ENCODE data around the gene PHACTR3.

Gene PHACTR3

DNA sequence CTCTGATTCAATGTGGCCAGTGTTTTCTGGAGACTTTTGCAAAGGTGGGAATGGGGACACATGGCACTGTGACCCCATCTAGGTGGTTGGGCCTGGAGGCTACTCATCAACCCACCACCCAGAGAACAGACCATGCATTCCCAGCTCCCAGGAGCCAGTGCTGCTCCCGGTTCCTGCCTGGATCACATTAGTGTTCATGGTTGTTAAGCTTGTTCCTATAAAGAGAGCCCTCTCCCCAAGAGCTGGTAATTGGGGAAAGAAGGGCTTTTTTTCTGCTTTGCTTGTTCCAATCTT, 102.0 kb downstream of the PHACTR3 start:
- TF ChIP-seq TAF1 (IDR thresholded peaks at IDR 0.05; ENCODE audit: low read depth) (no peak), FOXM1 (IDR thresholded peaks at IDR 0.05; ENCODE audit: borderline replicate concordance, low read depth) (no peak), TCF12 (IDR thresholded peaks at IDR 0.05; ENCODE audit: low read depth) (no peak), CEBPB (IDR thresholded peaks at IDR 0.05) (no peak), EGR1 (IDR thresholded peaks at IDR 0.05) (no peak), CREB1 (IDR thresholded peaks at IDR 0.05; ENCODE audit: low read depth) (no peak), RAD21 (IDR thresholded peaks at IDR 0.05; ENCODE audit: low read depth) (no peak), EP300 (IDR thresholded peaks at IDR 0.05; ENCODE audit: borderline replicate concordance) (no peak), YY1 (IDR thresholded peaks at IDR 0.05; ENCODE audit: low read depth) (no peak), NFIC (IDR thresholded peaks at IDR 0.05) (no peak), ZBTB7A (IDR thresholded peaks at IDR 0.05; ENCODE audit: low read depth) (no peak), TEAD4 (IDR thresholded peaks at IDR 0.05) (no peak)
- TF ChIP-seq, protein P1, sequence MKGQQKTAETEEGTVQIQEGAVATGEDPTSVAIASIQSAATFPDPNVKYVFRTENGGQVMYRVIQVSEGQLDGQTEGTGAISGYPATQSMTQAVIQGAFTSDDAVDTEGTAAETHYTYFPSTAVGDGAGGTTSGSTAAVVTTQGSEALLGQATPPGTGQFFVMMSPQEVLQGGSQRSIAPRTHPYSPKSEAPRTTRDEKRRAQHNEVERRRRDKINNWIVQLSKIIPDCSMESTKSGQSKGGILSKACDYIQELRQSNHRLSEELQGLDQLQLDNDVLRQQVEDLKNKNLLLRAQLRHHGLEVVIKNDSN (IDR thresholded peaks at IDR 0.05) = no peak
- TF ChIP-seq, protein P2, sequence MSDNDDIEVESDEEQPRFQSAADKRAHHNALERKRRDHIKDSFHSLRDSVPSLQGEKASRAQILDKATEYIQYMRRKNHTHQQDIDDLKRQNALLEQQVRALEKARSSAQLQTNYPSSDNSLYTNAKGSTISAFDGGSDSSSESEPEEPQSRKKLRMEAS (IDR thresholded peaks at IDR 0.05) = no peak
- TF ChIP-seq, protein P3, sequence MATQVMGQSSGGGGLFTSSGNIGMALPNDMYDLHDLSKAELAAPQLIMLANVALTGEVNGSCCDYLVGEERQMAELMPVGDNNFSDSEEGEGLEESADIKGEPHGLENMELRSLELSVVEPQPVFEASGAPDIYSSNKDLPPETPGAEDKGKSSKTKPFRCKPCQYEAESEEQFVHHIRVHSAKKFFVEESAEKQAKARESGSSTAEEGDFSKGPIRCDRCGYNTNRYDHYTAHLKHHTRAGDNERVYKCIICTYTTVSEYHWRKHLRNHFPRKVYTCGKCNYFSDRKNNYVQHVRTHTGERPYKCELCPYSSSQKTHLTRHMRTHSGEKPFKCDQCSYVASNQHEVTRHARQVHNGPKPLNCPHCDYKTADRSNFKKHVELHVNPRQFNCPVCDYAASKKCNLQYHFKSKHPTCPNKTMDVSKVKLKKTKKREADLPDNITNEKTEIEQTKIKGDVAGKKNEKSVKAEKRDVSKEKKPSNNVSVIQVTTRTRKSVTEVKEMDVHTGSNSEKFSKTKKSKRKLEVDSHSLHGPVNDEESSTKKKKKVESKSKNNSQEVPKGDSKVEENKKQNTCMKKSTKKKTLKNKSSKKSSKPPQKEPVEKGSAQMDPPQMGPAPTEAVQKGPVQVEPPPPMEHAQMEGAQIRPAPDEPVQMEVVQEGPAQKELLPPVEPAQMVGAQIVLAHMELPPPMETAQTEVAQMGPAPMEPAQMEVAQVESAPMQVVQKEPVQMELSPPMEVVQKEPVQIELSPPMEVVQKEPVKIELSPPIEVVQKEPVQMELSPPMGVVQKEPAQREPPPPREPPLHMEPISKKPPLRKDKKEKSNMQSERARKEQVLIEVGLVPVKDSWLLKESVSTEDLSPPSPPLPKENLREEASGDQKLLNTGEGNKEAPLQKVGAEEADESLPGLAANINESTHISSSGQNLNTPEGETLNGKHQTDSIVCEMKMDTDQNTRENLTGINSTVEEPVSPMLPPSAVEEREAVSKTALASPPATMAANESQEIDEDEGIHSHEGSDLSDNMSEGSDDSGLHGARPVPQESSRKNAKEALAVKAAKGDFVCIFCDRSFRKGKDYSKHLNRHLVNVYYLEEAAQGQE (IDR thresholded peaks at IDR 0.05; ENCODE audit: low read depth) = no peak

DNA sequence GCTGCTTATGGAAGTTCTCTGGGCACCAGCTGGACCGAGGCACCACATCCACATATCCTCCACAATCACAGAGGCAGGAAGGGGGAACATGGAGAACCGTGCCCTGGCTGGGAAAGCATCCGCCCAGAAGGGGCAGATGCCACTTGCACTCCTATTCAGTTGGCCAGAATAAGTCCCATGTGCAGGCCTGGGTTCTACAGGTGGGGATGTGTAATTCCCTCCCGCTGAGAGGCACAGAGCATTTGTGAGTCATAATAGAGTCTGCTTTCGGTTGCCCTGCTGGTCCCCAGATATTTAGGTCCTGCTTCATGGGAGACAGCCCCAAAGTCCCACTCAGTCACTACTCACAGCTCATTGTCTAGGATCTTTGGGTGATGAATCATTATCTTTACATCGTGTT, 104.0 kb downstream of the PHACTR3 start:
- TF ChIP-seq YY1 (IDR thresholded peaks at IDR 0.05; ENCODE audit: low read depth) = no peak
- TF ChIP-seq, protein P3 (IDR thresholded peaks at IDR 0.05; ENCODE audit: low read depth) = no peak
- TF ChIP-seq RAD21 (IDR thresholded peaks at IDR 0.05; ENCODE audit: low read depth) = no peak
- no peak for TF ChIP-seq EP300 (IDR thresholded peaks at IDR 0.05; ENCODE audit: borderline replicate concordance)
- TF ChIP-seq, protein P2 (IDR thresholded peaks at IDR 0.05) = no peak
- TF ChIP-seq TAF1 (IDR thresholded peaks at IDR 0.05; ENCODE audit: low read depth) = no peak
- no peak for TF ChIP-seq TEAD4 (IDR thresholded peaks at IDR 0.05)

DNA sequence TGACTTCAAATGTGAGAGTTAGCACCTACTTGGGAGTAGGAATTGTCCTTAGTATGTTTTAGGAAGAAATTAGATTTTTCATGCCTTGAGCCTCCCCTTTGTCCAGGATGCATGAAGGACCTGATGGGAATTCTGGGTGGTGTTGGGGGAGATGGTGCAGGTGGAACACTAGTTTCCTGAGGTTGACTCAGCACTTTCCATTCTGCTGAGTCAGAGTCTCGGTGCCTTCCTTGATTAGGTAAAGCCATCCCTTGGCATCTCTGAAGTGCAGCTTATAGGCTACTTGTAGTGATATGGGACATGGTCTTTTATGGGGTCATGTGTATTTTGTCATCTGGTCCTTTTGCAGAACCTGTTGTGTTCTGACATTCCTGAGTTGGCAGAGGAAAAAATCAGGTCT, 105.3 kb downstream of the PHACTR3 start:
- no peak for TF ChIP-seq ZBTB7A (IDR thresholded peaks at IDR 0.05; ENCODE audit: low read depth)
- TF ChIP-seq, protein P3 (IDR thresholded peaks at IDR 0.05; ENCODE audit: low read depth) = no peak
- TF ChIP-seq CEBPB (IDR thresholded peaks at IDR 0.05) = no peak
- TF ChIP-seq, protein P2 (IDR thresholded peaks at IDR 0.05) = no peak
- no peak for TF ChIP-seq NFIC (IDR thresholded peaks at IDR 0.05)
- no peak for TF ChIP-seq CREB1 (IDR thresholded peaks at IDR 0.05; ENCODE audit: low read depth)
- TF ChIP-seq TEAD4 (IDR thresholded peaks at IDR 0.05) = no peak
- TF ChIP-seq FOXM1 (IDR thresholded peaks at IDR 0.05; ENCODE audit: borderline replicate concordance, low read depth) = no peak
- no peak for TF ChIP-seq YY1 (IDR thresholded peaks at IDR 0.05; ENCODE audit: low read depth)
- TF ChIP-seq EP300 (IDR thresholded peaks at IDR 0.05; ENCODE audit: borderline replicate concordance) = no peak
- TF ChIP-seq RAD21 (IDR thresholded peaks at IDR 0.05; ENCODE audit: low read depth) = no peak
- no peak for TF ChIP-seq TAF1 (IDR thresholded peaks at IDR 0.05; ENCODE audit: low read depth)
- no peak for TF ChIP-seq TCF12 (IDR thresholded peaks at IDR 0.05; ENCODE audit: low read depth)
- TF ChIP-seq, protein P1 (IDR thresholded peaks at IDR 0.05) = no peak
- TF ChIP-seq EGR1 (IDR thresholded peaks at IDR 0.05) = no peak

DNA sequence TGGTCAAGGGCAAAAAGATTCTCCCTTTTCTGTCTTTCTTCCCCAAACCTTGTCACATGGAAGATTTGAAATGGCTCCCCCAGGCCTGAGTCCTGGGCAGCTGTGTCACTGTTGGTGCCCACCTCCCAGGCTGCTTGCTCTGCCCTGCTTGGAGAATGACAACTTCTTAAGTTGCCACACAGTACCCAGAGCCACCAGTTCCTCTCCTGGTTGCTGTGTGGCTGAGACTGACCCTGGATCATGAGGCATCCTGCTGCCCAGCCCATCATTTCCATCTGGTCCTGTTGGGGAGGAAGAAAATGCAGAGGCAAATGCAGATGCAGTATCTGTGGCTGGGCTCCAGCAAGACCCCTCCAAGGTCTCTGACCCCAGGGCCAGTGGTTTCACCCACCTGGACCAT, 113.7 kb downstream of the PHACTR3 start:
- TF ChIP-seq, protein P2 (IDR thresholded peaks at IDR 0.05) = no peak
- TF ChIP-seq RAD21 (IDR thresholded peaks at IDR 0.05; ENCODE audit: low read depth) = no peak
- TF ChIP-seq, protein P3 (IDR thresholded peaks at IDR 0.05; ENCODE audit: low read depth) = no peak
- no peak for TF ChIP-seq NFIC (IDR thresholded peaks at IDR 0.05)
- TF ChIP-seq, protein P1 (IDR thresholded peaks at IDR 0.05) = no peak
- TF ChIP-seq ZBTB7A (IDR thresholded peaks at IDR 0.05; ENCODE audit: low read depth) = no peak

Measured in Ishikawa (cell line).